A673 (cell line): ENCODE data around the gene RNASEH2A. TPM values are rescaled to one million over a fixed set of nuclear protein-coding genes. Genes with fewer than 3 reads are reported as not detected.
A peak's percentile ranks its signal among the peaks of the same experiment; 100 is the strongest.

ENCODE experiments used
- BruUV-seq: library from RNA; stranded (reverse); fragments of 400-500 nt; replicated peaks from 2 replicates; lab custom pipeline; 2021; lab: Mats Ljungman, UMichigan
- CTCF ChIA-PET: fragments of 300-600 bp; sonication (Branson Sonifier 250); formaldehyde crosslinking; loops from one replicate; lab custom pipeline; 2022; ENCODE audit warnings: antibody characterized with exemption; lab: Charles Lee
- POLR2A ChIA-PET: fragments of 300-600 bp; sonication (Branson Sonifier 250); formaldehyde crosslinking; loops from one replicate; lab custom pipeline; 2022; ENCODE audit warnings: antibody characterized with exemption; ENCODE audit not compliant: low non-redundant PET; lab: Charles Lee
- DNase-seq: peaks from one replicate; pipeline ENCODE4 v3.0.0-alpha.2; 2015; ENCODE audit warnings: low spot score
- H3K27ac ChIP-seq: fragments of 200-600 bp; sonication (generic); 2 replicates; pipeline ENCODE4 v1.5.1; 2016; ENCODE audit warnings: mixed run types, low read depth, mild to moderate bottlenecking, mixed read lengths, antibody characterized with exemption, low read length; ENCODE audit not compliant: poor library complexity, severe bottlenecking
- H3K27me3 ChIP-seq: fragments of 200-600 bp; sonication (generic); replicated peaks from 2 replicates; pipeline ENCODE4 v1.6.1; 2017; ENCODE audit warnings: mixed run types, low read depth, mild to moderate bottlenecking, mixed read lengths, antibody characterized with exemption, low read length; ENCODE audit not compliant: insufficient read depth, poor library complexity
- H3K36me3 ChIP-seq: fragments of 200-600 bp; sonication (generic); 2 replicates; pipeline ENCODE4 v1.6.1; 2016; ENCODE audit warnings: mixed run types, mild to moderate bottlenecking, mixed read lengths, antibody characterized with exemption, low read length; ENCODE audit not compliant: insufficient read depth, poor library complexity, severe bottlenecking
- H3K4me1 ChIP-seq: fragments of 200-600 bp; sonication (generic); 2 replicates; pipeline ENCODE4 v1.6.1; 2017; ENCODE audit warnings: mixed run types, mild to moderate bottlenecking, mixed read lengths, antibody characterized with exemption, low read length; ENCODE audit not compliant: insufficient read depth, poor library complexity, severe bottlenecking
- H3K4me3 ChIP-seq: fragments of 200-600 bp; sonication (generic); 2 replicates; pipeline ENCODE4 v1.5.1; 2016; ENCODE audit warnings: low read depth, mixed run types, mild to moderate bottlenecking, mixed read lengths, low read length; ENCODE audit not compliant: poor library complexity, severe bottlenecking
- H3K9me3 ChIP-seq: fragments of 200-600 bp; sonication (generic); 2 replicates; pipeline ENCODE4 v1.6.1; 2016; ENCODE audit warnings: mixed run types, low read depth, mild to moderate bottlenecking, mixed read lengths, antibody characterized with exemption, low read length; ENCODE audit not compliant: poor library complexity, severe bottlenecking
- EZH2 ChIP-seq: fragments of 200-600 bp; sonication (generic); IDR thresholded peaks from 2 replicates; pipeline ENCODE4 v1.6.1; 2017; ENCODE audit warnings: borderline replicate concordance, low read depth, mild to moderate bottlenecking, mixed read lengths, antibody characterized with exemption, low read length; ENCODE audit not compliant: poor library complexity, severe bottlenecking
- intact Hi-C: fragments of 100-400 bp; cut with micrococcal nuclease; formaldehyde crosslinking; loops from one replicate; pipeline ENCODE4 v1.10.0; 2022; ENCODE audit not compliant: unreplicated experiment
- total RNA-seq: library from RNA; stranded (reverse); gene quantifications from 2 replicates; pipeline ENCODE4 v1.2.3, GENCODE V29; 2021
- TF ChIP-seq, protein P1 (sequence below): fragments of 300-800, 200-600 bp; sonication (generic); conservative IDR thresholded peaks from 2 replicates; pipeline ENCODE4 v1.5.1; 2017; ENCODE audit warnings: low read depth, mild to moderate bottlenecking, antibody characterized with exemption, low read length, moderate library complexity, mixed read lengths

RNASEH2A gene
- total RNA-seq, 1 experiment from 2014 or later, result 99.7 TPM

DNA sequence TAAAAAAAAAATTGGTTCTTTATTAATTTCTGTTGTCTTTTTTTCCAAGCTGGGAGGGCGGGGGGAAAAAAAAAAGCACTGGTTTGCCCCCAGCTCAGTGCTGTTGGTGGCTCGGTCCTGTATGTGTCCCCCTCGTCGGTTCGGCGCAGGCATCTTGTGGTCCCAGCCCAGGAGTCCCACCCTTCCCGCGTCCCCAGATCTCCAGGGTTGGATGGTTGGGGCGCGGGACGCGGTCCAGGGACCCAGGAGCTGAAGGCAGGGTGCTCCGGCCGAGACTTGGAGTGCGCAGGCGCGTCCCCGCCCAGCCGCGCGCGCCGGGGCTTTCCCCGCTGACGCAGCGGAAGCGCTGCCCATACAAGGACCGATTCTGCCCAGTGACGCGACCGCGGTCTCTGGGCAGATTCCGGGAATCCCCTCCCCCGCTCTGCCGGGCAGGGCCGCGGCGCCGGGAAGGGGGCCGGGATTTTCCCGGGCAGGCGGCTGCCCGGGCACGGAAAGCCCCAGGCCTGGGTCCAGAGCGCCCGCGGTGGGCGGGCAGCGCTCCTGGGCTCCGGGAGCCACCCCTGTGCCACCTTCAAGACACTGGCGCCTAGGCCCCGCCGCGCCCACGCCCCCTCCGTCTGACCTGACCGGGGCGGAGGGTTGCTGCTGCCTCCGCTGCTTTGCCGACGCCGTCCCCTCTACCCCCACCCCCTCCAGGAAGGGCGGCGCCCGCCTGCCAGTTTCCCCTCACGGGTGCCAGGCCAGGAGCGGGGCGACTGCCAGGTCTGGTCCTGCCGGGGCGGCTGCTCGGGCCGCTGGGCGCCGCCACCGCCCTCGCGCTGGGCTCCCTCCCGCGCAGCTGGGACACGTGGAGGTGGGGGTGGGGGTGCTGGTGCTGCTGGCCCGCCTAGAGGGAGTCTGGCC is 12.8 kb upstream of the RNASEH2A start:
- H3K36me3 ChIP-seq, result peaks cover 6% of the 10 kb centered on the region
- peak overlapping the region; percentile 98 for H3K27ac ChIP-seq
- peak overlapping the region; percentile 59 for H3K4me3 ChIP-seq
- no peaks in the 10 kb centered on the region for H3K9me3 ChIP-seq
- H3K4me1 ChIP-seq, result peaks cover 32% of the 10 kb centered on the region
- no peaks in the 10 kb centered on the region for H3K27me3 ChIP-seq
- DNase-seq, result peak; percentile 95
- CTCF ChIA-PET, result interaction anchor here (1.5 to 3.0 kb wide), 2 partner anchors 16 to 36 kb away, joined by 8 to 29 read pairs; no protein-coding TSS in a partner anchor
- TF ChIP-seq, protein P1, sequence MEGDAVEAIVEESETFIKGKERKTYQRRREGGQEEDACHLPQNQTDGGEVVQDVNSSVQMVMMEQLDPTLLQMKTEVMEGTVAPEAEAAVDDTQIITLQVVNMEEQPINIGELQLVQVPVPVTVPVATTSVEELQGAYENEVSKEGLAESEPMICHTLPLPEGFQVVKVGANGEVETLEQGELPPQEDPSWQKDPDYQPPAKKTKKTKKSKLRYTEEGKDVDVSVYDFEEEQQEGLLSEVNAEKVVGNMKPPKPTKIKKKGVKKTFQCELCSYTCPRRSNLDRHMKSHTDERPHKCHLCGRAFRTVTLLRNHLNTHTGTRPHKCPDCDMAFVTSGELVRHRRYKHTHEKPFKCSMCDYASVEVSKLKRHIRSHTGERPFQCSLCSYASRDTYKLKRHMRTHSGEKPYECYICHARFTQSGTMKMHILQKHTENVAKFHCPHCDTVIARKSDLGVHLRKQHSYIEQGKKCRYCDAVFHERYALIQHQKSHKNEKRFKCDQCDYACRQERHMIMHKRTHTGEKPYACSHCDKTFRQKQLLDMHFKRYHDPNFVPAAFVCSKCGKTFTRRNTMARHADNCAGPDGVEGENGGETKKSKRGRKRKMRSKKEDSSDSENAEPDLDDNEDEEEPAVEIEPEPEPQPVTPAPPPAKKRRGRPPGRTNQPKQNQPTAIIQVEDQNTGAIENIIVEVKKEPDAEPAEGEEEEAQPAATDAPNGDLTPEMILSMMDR, result no peak
- TF ChIP-seq EZH2, result no peak
- intact Hi-C loops, result loop anchor here (5.0 kb wide), 1 partner anchor 111 kb away; the partner anchor contains the start of gene DHPS
- POLR2A ChIA-PET, result interaction anchor here (0.7 to 1.4 kb wide), 5 partner anchors 15 to 1297 kb away, joined by 3 to 5 read pairs (median 4); partner anchors contain the start of gene GET3
- BruUV-seq, result no TSS peak

DNA sequence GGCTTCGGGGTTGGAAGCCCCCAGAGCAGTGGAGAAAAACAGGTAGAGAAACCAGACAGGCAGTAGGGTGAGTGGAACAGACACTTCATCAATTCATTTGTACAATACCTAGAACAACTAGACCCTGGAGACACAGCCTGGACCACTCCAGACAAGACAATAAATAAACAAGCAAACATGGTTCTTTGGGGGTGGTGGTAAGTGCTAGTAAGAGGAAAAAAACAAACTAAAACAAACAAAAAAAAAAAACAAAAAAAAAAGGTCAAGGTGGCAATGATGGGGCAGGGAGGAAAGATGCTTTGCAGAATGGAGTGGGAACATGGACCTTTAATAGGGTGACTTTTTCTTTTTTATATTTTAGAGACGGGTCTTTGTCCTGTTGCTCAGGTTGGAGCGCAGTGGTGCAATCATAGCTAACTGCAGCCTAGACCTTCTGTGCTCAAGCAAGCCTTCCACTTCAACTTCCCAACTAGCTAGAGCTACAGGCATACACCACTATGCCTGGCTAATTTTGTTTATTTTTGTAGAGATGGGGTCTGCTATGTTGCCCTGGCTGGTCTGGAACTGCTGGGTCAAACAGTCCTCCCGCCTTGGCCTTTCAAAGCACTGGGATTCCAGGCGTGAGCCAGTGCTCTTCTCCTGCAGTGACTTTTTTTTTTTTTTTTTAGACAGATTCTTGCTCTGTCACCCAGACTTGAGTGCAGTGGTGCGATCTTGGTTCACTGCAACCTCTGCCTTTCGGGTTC is 12.0 kb upstream of the RNASEH2A start:
- intact Hi-C loops, result loop anchor here (5.0 kb wide), 1 partner anchor 112 kb away; the partner anchor contains the start of gene DHPS
- DNase-seq, result no peak
- no TSS peak for BruUV-seq

More for the DNA sequence above, 12.0 kb upstream of the RNASEH2A start:
- TF ChIP-seq EZH2, result no peak
- TF ChIP-seq, protein P1, result no peak
- Histone ChIP-seq H3K27ac (peak overlapping the region; percentile 98), H3K36me3 (peaks cover 12% of the 10 kb centered on the region), H3K27me3 (no peaks in the 10 kb centered on the region), H3K4me1 (peaks cover 24% of the 10 kb centered on the region), H3K9me3 (no peaks in the 10 kb centered on the region), H3K4me3 (peak overlapping the region; percentile 59)
- ChIA-PET CTCF (interaction anchor here (0.6 to 3.4 kb wide), 5 partner anchors 16 to 167 kb away, joined by 3 to 34 read pairs (median 5); no protein-coding TSS in a partner anchor), POLR2A (interaction anchor here (0.6 kb wide), 1 partner anchor 28 kb away, joined by 6 read pairs; no protein-coding TSS in a partner anchor)
